ENCODE results near the gene TOX2. TPM values are rescaled to one million over a fixed set of nuclear protein-coding genes. Genes with fewer than 3 reads are reported as not detected.

Gene TOX2
- total and polyA plus RNA-seq, 2 donors from 2014 or later = 4.7 to 5.9 TPM

GRCh38 chr20:43917380-43917779 lies 2.7 kb downstream of the TOX2 start:
- Histone ChIP-seq H3K4me3 (ENCODE audit: low read length in 3 of 3) (no peak overlapping the region), H3K9me3 (ENCODE audit: control insufficient read depth in 2 of 3, insufficient read depth in 1 of 3, low read length in 3 of 3) (peaks cover 0 to 4% (median 3%) of the 10 kb centered on the region in 3 donors), H3K4me1 (ENCODE audit: control insufficient read depth in 2 of 3, insufficient read depth in 2 of 3, low read depth in 1 of 3, low read length in 3 of 3) (peaks cover 0 to 5% (median 0%) of the 10 kb centered on the region in 3 donors), H3K36me3 (ENCODE audit: control insufficient read depth in 2 of 3, insufficient read depth in 3 of 3, low read length in 3 of 3) (no peaks in the 10 kb centered on the region), H3K27me3 (ENCODE audit: control insufficient read depth, insufficient read depth, low read length) (peaks cover 13% of the 10 kb centered on the region), H3K27ac (ENCODE audit: low read depth in 2 of 2, low read length in 2 of 2) (no peak overlapping the region), H3K9ac (ENCODE audit: low read length in 3 of 3) (no peak overlapping the region)
- intact Hi-C loops (cut with DNase I) = no loop called here
- no peak for DNase-seq
- no peak for FAIRE-seq
- TF ChIP-seq CTCF (IDR thresholded peaks at IDR 0.05; ENCODE audit: borderline replicate concordance, extremely low read depth, insufficient read depth) = no peak

GRCh38 chr20:43919686-43920403 lies 5.2 kb downstream of the TOX2 start:
- Histone ChIP-seq H3K4me1 (ENCODE audit: control insufficient read depth in 2 of 3, insufficient read depth in 2 of 3, low read depth in 1 of 3, low read length in 3 of 3) (peaks cover 0 to 5% (median 0%) of the 10 kb centered on the region in 3 donors), H3K36me3 (ENCODE audit: control insufficient read depth in 2 of 3, insufficient read depth in 3 of 3, low read length in 3 of 3) (no peaks in the 10 kb centered on the region), H3K9ac (ENCODE audit: low read length in 3 of 3) (no peak overlapping the region), H3K9me3 (ENCODE audit: control insufficient read depth in 2 of 3, insufficient read depth in 1 of 3, low read length in 3 of 3) (no peaks in the 10 kb centered on the region), H3K4me3 (ENCODE audit: low read length in 3 of 3) (no peak overlapping the region), H3K27me3 (ENCODE audit: control insufficient read depth, insufficient read depth, low read length) (peaks cover 13% of the 10 kb centered on the region), H3K27ac (ENCODE audit: low read depth in 2 of 2, low read length in 2 of 2) (no peak overlapping the region)
- intact Hi-C loops (cut with DNase I) = no loop called here
- TF ChIP-seq CTCF (IDR thresholded peaks at IDR 0.05; ENCODE audit: borderline replicate concordance, extremely low read depth, insufficient read depth) = no peak
- FAIRE-seq = no peak
- no peak for DNase-seq

GRCh38 chr20:43920797-43921196 lies 6.1 kb downstream of the TOX2 start:
- intact Hi-C loops (cut with DNase I) = no loop called here
- Histone ChIP-seq H3K4me1 (ENCODE audit: control insufficient read depth in 2 of 3, insufficient read depth in 2 of 3, low read depth in 1 of 3, low read length in 3 of 3) (peaks cover 0 to under 1% (median 0%) of the 10 kb centered on the region in 3 donors), H3K9ac (ENCODE audit: low read length in 3 of 3) (no peak overlapping the region), H3K4me3 (ENCODE audit: low read length in 3 of 3) (no peak overlapping the region), H3K27ac (ENCODE audit: low read depth in 2 of 2, low read length in 2 of 2) (no peak overlapping the region), H3K9me3 (ENCODE audit: control insufficient read depth in 2 of 3, insufficient read depth in 1 of 3, low read length in 3 of 3) (no peaks in the 10 kb centered on the region), H3K36me3 (ENCODE audit: control insufficient read depth in 2 of 3, insufficient read depth in 3 of 3, low read length in 3 of 3) (no peaks in the 10 kb centered on the region), H3K27me3 (ENCODE audit: control insufficient read depth, insufficient read depth, low read length) (peaks cover 7% of the 10 kb centered on the region)
- no peak for TF ChIP-seq CTCF (IDR thresholded peaks at IDR 0.05; ENCODE audit: borderline replicate concordance, extremely low read depth, insufficient read depth)
- DNase-seq (no peak), FAIRE-seq (no peak)
